Esophagus muscularis mucosa (tissue), 4 donors: Measurements from ENCODE around the gene TMEM222. TPM values are rescaled to one million over a fixed set of nuclear protein-coding genes. Genes with fewer than 3 reads are reported as not detected.
A peak's percentile ranks its signal among the peaks of the same experiment; 100 is the strongest.

Experiments used
- DNase-seq: peaks from one replicate; pipeline ENCODE4 v3.0.0-alpha.2; 2017; ENCODE audit errors: extremely low spot score
- H3K27ac ChIP-seq, 4 donors: fragments of 200-600 bp; sonication (generic); replicated peaks in 1 of 4; 1 replicate in 3 of 4; 2 replicates in 1 of 4; pipeline ENCODE4 v1.5.1; 2016 to 2019; ENCODE audit warnings: mild to moderate bottlenecking in 1 of 4
- H3K27me3 ChIP-seq, 4 donors: fragments of 200-600 bp; sonication (generic); one replicate each; pipeline versions ENCODE4 v1.5.1 to v1.6.0; 2016 to 2019
- H3K36me3 ChIP-seq, 4 donors: fragments of 200-600 bp; sonication (generic); one replicate each; pipeline ENCODE4 v1.5.1; 2016 to 2019
- H3K4me1 ChIP-seq, 4 donors: fragments of 200-600 bp; sonication (generic); one replicate each; pipeline ENCODE4 v1.5.1; 2016 to 2019
- H3K4me3 ChIP-seq, 4 donors: fragments of 200-600 bp; sonication (generic); 1 replicate in 2 of 4; 2 replicates in 2 of 4; pipeline ENCODE4 v1.5.1; 2016 to 2019; ENCODE audit warnings: mild to moderate bottlenecking in 4 of 4, moderate library complexity in 1 of 4
- H3K9me3 ChIP-seq, 4 donors: fragments of 200-600 bp; sonication (generic); 1 replicate in 3 of 4; 2 replicates in 1 of 4; pipeline ENCODE4 v1.5.1; 2016 to 2019
- CTCF ChIP-seq, 3 experiments: fragments of 200-600 bp in 2 of 3; fragments of 450-650 bp in 1 of 3; sonication (generic) in 2 of 3; IDR thresholded peaks; one replicate each; pipeline ENCODE4 v1.5.1; 2017 to 2019; ENCODE audit warnings: antibody characterized with exemption in 3 of 3, mild to moderate bottlenecking in 2 of 3, moderate library complexity in 1 of 3
- EP300 ChIP-seq: sonication (generic); formaldehyde crosslinking; IDR thresholded peaks from one replicate; pipeline ENCODE4 v1.6.1; 2017; ENCODE audit warnings: antibody characterized with exemption
- POLR2A ChIP-seq: fragments of 450-650 bp; IDR thresholded peaks from one replicate; pipeline ENCODE4 v1.6.1; 2017; ENCODE audit warnings: antibody characterized with exemption, moderate library complexity, mild to moderate bottlenecking, low read depth
- POLR2AphosphoS5 ChIP-seq, 2 donors: sonication (generic); formaldehyde crosslinking; IDR thresholded peaks; one replicate each; pipeline ENCODE4 v1.6.1; 2017; ENCODE audit warnings: antibody characterized with exemption in 2 of 2
- WGBS: methylation state at CpG from one replicate; pipeline ENCODE4 v1.1.5; 2018; 5-methylcytosine and 5-hydroxymethylcytosine counted together
- intact Hi-C: fragments of 100-400 bp; cut with DNase I; formaldehyde crosslinking; loops from one replicate; pipeline ENCODE4 v1.15.1; 2023
- total RNA-seq, 4 donors: library from RNA; depleted of rRNA; stranded (reverse); fragments of >200 nt; gene quantifications; one replicate each; pipeline versions ENCODE4 v1.1.0 to v1.2.1, GENCODE V29; 2016

TMEM222 gene
- total RNA-seq, 4 donors from 2014 or later = 23.3 to 35.3 (median 31.8) TPM

DNA sequence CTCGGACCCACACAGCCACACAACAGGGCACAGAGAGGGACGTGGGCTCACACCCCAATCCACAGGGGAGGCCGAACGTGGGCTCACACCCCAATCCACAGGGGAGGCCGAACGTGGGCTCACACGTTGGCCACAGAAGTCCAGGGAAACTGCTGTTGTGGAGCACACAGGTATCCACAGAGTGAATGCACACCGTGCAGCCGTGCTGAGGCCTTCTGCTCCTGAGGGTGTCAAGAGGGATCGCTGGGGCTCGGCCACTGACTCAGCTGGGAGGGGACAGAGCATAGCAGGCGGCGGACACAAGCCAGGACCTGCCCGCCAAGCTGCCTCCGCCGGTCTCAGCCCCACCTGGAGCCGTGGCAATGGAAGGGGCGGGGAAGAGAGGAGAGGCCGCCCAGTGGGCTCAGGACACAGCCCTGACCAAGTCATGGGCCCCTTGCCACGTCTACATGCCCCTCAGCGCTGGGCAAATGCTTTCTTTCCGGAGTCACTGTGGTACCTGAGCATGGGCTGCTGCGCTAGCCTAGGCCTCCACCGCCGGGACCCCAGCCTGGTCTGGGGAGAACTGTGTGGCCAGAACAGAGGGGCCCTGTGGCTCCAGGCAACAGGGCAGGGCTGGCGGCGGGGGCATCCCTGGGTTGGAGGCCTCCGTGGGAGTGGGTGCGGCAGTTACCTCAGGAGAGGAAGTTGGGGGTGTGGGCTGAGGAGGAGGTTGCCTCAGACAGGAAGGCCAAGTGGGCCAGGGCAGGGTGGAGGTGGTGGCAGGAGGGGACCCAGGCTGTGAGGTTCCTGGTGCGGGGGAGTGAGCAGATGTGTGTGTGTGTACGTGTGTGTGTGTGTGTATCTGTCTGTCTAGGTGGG is 21.0 kb downstream of the TMEM222 start:
- H3K27me3 ChIP-seq = peaks cover 0 to 11% (median 0%) of the 10 kb centered on the region in 4 donors
- peaks cover 0 to 5% (median 0%) of the 10 kb centered on the region in 4 donors for H3K36me3 ChIP-seq
- no peaks in the 10 kb centered on the region for H3K9me3 ChIP-seq
- intact Hi-C loops = no loop called here
- WGBS = 73% methylated on average over 21 of the region's 31 CpGs
- H3K27ac ChIP-seq = no peak overlapping the region
- DNase-seq = no peak
- TF ChIP-seq POLR2AphosphoS5 (IDR thresholded peaks at IDR 0.05) (no peak), POLR2A (no peak), CTCF (IDR thresholded peaks at IDR 0.05) (no peak), EP300 (no peak)
- H3K4me3 ChIP-seq = peak overlapping the region in 2 of 4 donors; percentile 9 to 48
- H3K4me1 ChIP-seq = peaks cover 0 to 13% (median 2%) of the 10 kb centered on the region in 4 donors

DNA sequence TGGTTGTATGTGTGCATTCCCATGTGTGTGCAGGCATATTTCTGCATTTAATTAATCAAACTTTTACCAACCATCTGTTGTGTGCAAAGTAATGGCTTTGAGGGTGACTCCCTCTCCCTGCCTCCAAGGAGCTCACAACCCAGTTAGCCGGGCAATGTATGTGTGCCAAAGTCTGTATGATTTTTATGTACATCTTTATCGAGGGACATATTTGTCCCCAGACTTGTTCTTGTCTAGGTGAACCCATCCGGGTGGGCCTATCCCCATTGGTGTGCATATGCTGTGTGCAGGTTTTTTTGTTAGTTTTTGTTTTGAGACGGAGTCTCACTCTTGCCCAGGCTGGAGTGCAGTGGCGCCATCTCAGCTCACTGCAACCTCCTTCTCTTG is 21.7 kb downstream of the TMEM222 start:
- H3K27ac ChIP-seq = no peak overlapping the region

DNA sequence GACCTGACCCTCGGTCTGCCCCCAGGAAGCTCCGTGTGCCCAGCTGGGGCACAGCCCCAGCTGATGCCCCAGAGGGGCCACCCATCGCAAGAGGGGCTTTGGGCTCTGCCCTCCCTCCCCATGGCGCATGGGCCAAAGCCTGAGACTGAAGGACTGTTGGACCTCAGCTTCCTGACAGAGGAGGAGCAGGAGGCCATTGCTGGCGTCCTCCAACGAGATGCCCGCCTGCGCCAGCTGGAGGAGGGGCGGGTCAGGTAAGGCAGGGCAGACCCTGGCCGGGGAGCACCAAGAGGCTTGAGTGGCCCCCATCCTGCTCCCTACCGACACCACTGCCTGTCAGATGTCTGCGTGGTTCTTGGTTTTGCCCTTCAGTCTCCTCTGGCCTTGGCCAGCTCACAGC is 23.3 kb downstream of the TMEM222 start:
- H3K27ac ChIP-seq = no peak overlapping the region
- no peak for TF ChIP-seq CTCF (IDR thresholded peaks at IDR 0.05)
- no peak for TF ChIP-seq POLR2AphosphoS5 (IDR thresholded peaks at IDR 0.05)
- TF ChIP-seq EP300 = no peak
- peaks cover 14 to 30% (median 18%) of the 10 kb centered on the region in 4 donors for H3K4me1 ChIP-seq
- H3K27me3 ChIP-seq = peaks cover 0 to 30% (median 5%) of the 10 kb centered on the region in 4 donors
- H3K9me3 ChIP-seq = no peaks in the 10 kb centered on the region
- H3K36me3 ChIP-seq = no peaks in the 10 kb centered on the region
- intact Hi-C loops = no loop called here
- 93% methylated on average over 3 of the region's 12 CpGs for WGBS
- H3K4me3 ChIP-seq = no peak overlapping the region
- no peak for DNase-seq

More for the DNA sequence above, 21.7 kb downstream of the TMEM222 start:
- 61% methylated on average over 5 of the region's 5 CpGs for WGBS
- TF ChIP-seq CTCF (IDR thresholded peaks at IDR 0.05) = no peak
- TF ChIP-seq POLR2A = no peak
- no peak for TF ChIP-seq EP300
- TF ChIP-seq POLR2AphosphoS5 (IDR thresholded peaks at IDR 0.05) = no peak
- H3K36me3 ChIP-seq = peaks cover 0 to under 1% (median 0%) of the 10 kb centered on the region in 4 donors
- no peaks in the 10 kb centered on the region for H3K9me3 ChIP-seq
- peaks cover 0 to 13% (median 2%) of the 10 kb centered on the region in 4 donors for H3K4me1 ChIP-seq
- intact Hi-C loops = no loop called here
- H3K27me3 ChIP-seq = peaks cover 0 to 13% (median 0%) of the 10 kb centered on the region in 4 donors
- DNase-seq = no peak
- H3K4me3 ChIP-seq = no peak overlapping the region

- no peak for DNase-seq
- H3K4me1 ChIP-seq = peaks cover 23 to 41% (median 29%) of the 10 kb centered on the region in 4 donors
- peaks cover 0 to 40% (median 7%) of the 10 kb centered on the region in 4 donors for H3K27me3 ChIP-seq
- H3K4me3 ChIP-seq = no peak overlapping the region
- intact Hi-C loops = no loop called here
- TF ChIP-seq POLR2A (no peak), CTCF (IDR thresholded peaks at IDR 0.05) (no peak), EP300 (no peak), POLR2AphosphoS5 (IDR thresholded peaks at IDR 0.05) (no peak)
- no peaks in the 10 kb centered on the region for H3K36me3 ChIP-seq
- H3K9me3 ChIP-seq = no peaks in the 10 kb centered on the region
- no peak overlapping the region for H3K27ac ChIP-seq
- 92% methylated on average over 8 of the region's 8 CpGs for WGBS
Observed at GRCh38 chr1:27346357-27346756, 24.4 kb downstream of the TMEM222 start.
